GM18505 (cell line): ENCODE measurements around the gene SYNE3.
A peak's percentile ranks its signal among the peaks of the same experiment; 100 is the strongest.

Experiments
- ATAC-seq: cut with Tn5 transposase; IDR thresholded peaks from one replicate; pipeline ENCODE4 v1.9.1; 2021; ENCODE audit not compliant: unreplicated experiment
- POLR2A ChIP-seq: IDR thresholded peaks from 4 replicates; pipeline ENCODE4 v1.6.1; 2011; ENCODE audit warnings: borderline replicate concordance; ENCODE audit not compliant: insufficient read depth, insufficient read length; ENCODE audit errors: extremely low read depth

SYNE3 gene

GRCh38 chr14:95536036-95536593 is 19.7 kb upstream of the SYNE3 start:
- no peak for TF ChIP-seq POLR2A

GRCh38 chr14:95535226-95536021 is 19.0 kb upstream of the SYNE3 start:
- no peak for TF ChIP-seq POLR2A
- peak; percentile 3 for ATAC-seq

More at GRCh38 chr14:95536036-95536593, 19.7 kb upstream of the SYNE3 start:
- ATAC-seq, result no peak

- ATAC-seq, result peak; percentile 90
- TF ChIP-seq POLR2A, result peak; percentile 64
Measured at GRCh38 chr14:95534299-95535225, 18.1 kb upstream of the SYNE3 start, which contains the start of gene GLRX5. GLRX5 (plus strand) TSS chr14:95535050; CDS start chr14:95535090, 40 bp downstream.

GRCh38 chr14:95533822-95534221 is 17.4 kb upstream of the SYNE3 start:
- no peak for ATAC-seq
- TF ChIP-seq POLR2A, result no peak

GRCh38 chr14:95533391-95533821 is 17.0 kb upstream of the SYNE3 start:
- no peak for ATAC-seq
- no peak for TF ChIP-seq POLR2A

GRCh38 chr14:95531969-95532368 is 15.5 kb upstream of the SYNE3 start:
- TF ChIP-seq POLR2A, result no peak
- ATAC-seq, result no peak

- no peak for TF ChIP-seq POLR2A
- no peak for ATAC-seq
Measured at GRCh38 chr14:95531473-95531872, 15.0 kb upstream of the SYNE3 start.

GRCh38 chr14:95530473-95531276 is 14.2 kb upstream of the SYNE3 start:
- no peak for ATAC-seq
- no peak for TF ChIP-seq POLR2A

GRCh38 chr14:95529216-95529615 is 12.8 kb upstream of the SYNE3 start:
- no peak for ATAC-seq
- TF ChIP-seq POLR2A, result no peak

GRCh38 chr14:95527387-95528002 is 11.0 kb upstream of the SYNE3 start:
- peak; percentile 50 for ATAC-seq
- TF ChIP-seq POLR2A, result no peak

GRCh38 chr14:95526483-95527386 is 10.3 kb upstream of the SYNE3 start:
- no peak for ATAC-seq
- no peak for TF ChIP-seq POLR2A
